Mucosa of gallbladder (tissue), 1 donor: ENCODE results near the gene MT1H. TPM values are rescaled to one million over a fixed set of nuclear protein-coding genes. Genes with fewer than 3 reads are reported as not detected.

Experiments
- total RNA-seq: library from RNA; stranded (reverse); gene quantifications from one replicate; pipeline ENCODE4 v1.2.1, GENCODE V29; 2021
- donor health status: DM: no; HTN: no; CAD: no.

Gene MT1H
- total RNA-seq, 1 donor from 2014 or later = 2.9 TPM

Other genes starting within 250 kb of the MT1H start
- 121 TPM for gene AMFR, start 244.3 kb upstream of the MT1H start, total RNA-seq
- gene NUDT21, start 218.5 kb upstream of the MT1H start, total RNA-seq = 80.9 TPM
- gene OGFOD1, start 218.3 kb upstream of the MT1H start, total RNA-seq = 34.2 TPM
- 42.7 TPM for gene BBS2, start 149.8 kb upstream of the MT1H start, total RNA-seq
- gene MT4, start 104.7 kb upstream of the MT1H start, total RNA-seq = not detected
- 1.4 TPM for gene MT3, start 80.3 kb upstream of the MT1H start, total RNA-seq
- 157 TPM for gene MT2A, start 61.2 kb upstream of the MT1H start, total RNA-seq
- gene MT1E, start 44.0 kb upstream of the MT1H start, total RNA-seq = 137 TPM
- 4.6 TPM for gene MT1M, start 37.2 kb upstream of the MT1H start, total RNA-seq
- gene MT1A, start 31.1 kb upstream of the MT1H start, total RNA-seq = 1.9 TPM
- not detected for gene MT1B, start 17.9 kb upstream of the MT1H start, total RNA-seq
- 36.6 TPM for gene MT1F, start 11.9 kb upstream of the MT1H start, total RNA-seq
- 55.2 TPM for gene MT1G, start 1.7 kb upstream of the MT1H start, total RNA-seq
- 75.1 TPM for gene MT1X, start 12.7 kb downstream of the MT1H start, total RNA-seq
- 26.4 TPM for gene NUP93, start 60.3 kb downstream of the MT1H start, total RNA-seq
- 0.20 TPM for gene SLC12A3, start 195.4 kb downstream of the MT1H start, total RNA-seq